ENCODE measurements around the gene ADGRF4. TPM values are rescaled to one million over a fixed set of nuclear protein-coding genes. Genes with fewer than 3 reads are reported as not detected.

ADGRF4 gene
- total and polyA plus RNA-seq, 11 donors, result 0.06 to 0.60 (median 0.25) TPM; not detected in 6

GRCh38 chr6:47722194-47722593 lies 23.8 kb downstream of the ADGRF4 start:
- H3K36me3 ChIP-seq, result no peaks in the 10 kb centered on the region
- 80 to 97% (median 82%) methylated on average over 3 of the region's 3 CpGs for WGBS, 4 donors
- H3K27me3 ChIP-seq, result no peaks in the 10 kb centered on the region
- DNase-seq (no peak), ATAC-seq (no peak)
- no peaks in the 10 kb centered on the region for H3K4me1 ChIP-seq
- no peaks in the 10 kb centered on the region for H3K9me3 ChIP-seq
- TF ChIP-seq POLR2A (IDR thresholded peaks at IDR 0.05), result no peak
- TF ChIP-seq, protein P1, sequence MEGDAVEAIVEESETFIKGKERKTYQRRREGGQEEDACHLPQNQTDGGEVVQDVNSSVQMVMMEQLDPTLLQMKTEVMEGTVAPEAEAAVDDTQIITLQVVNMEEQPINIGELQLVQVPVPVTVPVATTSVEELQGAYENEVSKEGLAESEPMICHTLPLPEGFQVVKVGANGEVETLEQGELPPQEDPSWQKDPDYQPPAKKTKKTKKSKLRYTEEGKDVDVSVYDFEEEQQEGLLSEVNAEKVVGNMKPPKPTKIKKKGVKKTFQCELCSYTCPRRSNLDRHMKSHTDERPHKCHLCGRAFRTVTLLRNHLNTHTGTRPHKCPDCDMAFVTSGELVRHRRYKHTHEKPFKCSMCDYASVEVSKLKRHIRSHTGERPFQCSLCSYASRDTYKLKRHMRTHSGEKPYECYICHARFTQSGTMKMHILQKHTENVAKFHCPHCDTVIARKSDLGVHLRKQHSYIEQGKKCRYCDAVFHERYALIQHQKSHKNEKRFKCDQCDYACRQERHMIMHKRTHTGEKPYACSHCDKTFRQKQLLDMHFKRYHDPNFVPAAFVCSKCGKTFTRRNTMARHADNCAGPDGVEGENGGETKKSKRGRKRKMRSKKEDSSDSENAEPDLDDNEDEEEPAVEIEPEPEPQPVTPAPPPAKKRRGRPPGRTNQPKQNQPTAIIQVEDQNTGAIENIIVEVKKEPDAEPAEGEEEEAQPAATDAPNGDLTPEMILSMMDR (IDR thresholded peaks at IDR 0.05), result no peak
- no peak overlapping the region for H3K27ac ChIP-seq
- H3K4me3 ChIP-seq, result no peak overlapping the region
- intact Hi-C loops (cut with DNase I), result no loop called here

GRCh38 chr6:47724300-47724699 lies 25.9 kb downstream of the ADGRF4 start:
- Histone ChIP-seq H3K4me1 (peaks cover 0 to 4% (median 0%) of the 10 kb centered on the region in 12 donors), H3K9me3 (peaks cover 0 to 3% (median 0%) of the 10 kb centered on the region in 12 donors), H3K36me3 (no peaks in the 10 kb centered on the region), H3K27ac (no peak overlapping the region), H3K4me3 (no peak overlapping the region), H3K27me3 (no peaks in the 10 kb centered on the region)
- TF ChIP-seq, protein P1 (IDR thresholded peaks at IDR 0.05), result no peak
- TF ChIP-seq POLR2A (IDR thresholded peaks at IDR 0.05), result no peak
- intact Hi-C loops (cut with DNase I), result no loop called here
- ATAC-seq (no peak), DNase-seq (no peak)
- 89 to 98% (median 94%) methylated on average over 2 of the region's 2 CpGs for WGBS, 4 donors

GRCh38 chr6:47727391-47727790 lies 29.0 kb downstream of the ADGRF4 start:
- 39 to 54% (median 50%) methylated on average over 2 of the region's 2 CpGs for WGBS, 4 donors
- peaks cover 0 to 10% (median 0%) of the 10 kb centered on the region in 12 donors for H3K4me1 ChIP-seq
- intact Hi-C loops (cut with DNase I), result no loop called here
- H3K27ac ChIP-seq, result no peak overlapping the region
- H3K27me3 ChIP-seq, result no peaks in the 10 kb centered on the region
- ATAC-seq (no peak), DNase-seq (no peak)
- TF ChIP-seq POLR2A (IDR thresholded peaks at IDR 0.05), result no peak
- H3K4me3 ChIP-seq, result no peak overlapping the region
- H3K36me3 ChIP-seq, result no peaks in the 10 kb centered on the region
- peaks cover 0 to 3% (median 0%) of the 10 kb centered on the region in 12 donors for H3K9me3 ChIP-seq

DNA sequence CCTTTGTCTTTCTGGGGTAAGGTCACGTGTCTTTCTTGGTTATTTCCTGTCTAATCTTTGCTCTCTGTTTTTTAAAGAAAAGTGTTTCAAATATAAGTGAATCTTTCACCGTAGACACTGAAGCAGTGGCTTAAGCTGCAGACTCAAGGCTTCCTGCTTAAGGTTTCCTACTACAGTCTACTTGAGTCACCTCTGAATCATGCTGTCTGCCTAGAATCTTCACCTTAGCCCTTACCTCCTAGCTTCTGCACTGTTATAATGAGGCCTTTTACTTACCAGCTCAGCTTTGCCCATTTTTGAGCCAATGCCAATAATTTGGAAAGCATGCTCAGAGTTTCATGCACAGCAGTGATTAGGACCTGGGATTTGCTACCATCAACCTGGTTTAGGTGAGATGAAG lies 30.6 kb downstream of the ADGRF4 start:
- WGBS, 4 donors, result 35 to 43% (median 41%) methylated on average over 2 of the region's 2 CpGs
- peaks cover 0 to 3% (median 0%) of the 10 kb centered on the region in 12 donors for H3K9me3 ChIP-seq
- H3K27me3 ChIP-seq, result no peaks in the 10 kb centered on the region
- no peak for DNase-seq
- H3K36me3 ChIP-seq, result no peaks in the 10 kb centered on the region
- peaks cover 0 to 10% (median 0%) of the 10 kb centered on the region in 12 donors for H3K4me1 ChIP-seq
- TF ChIP-seq, protein P1 (IDR thresholded peaks at IDR 0.05), result no peak
- TF ChIP-seq POLR2A (IDR thresholded peaks at IDR 0.05), result no peak
- H3K27ac ChIP-seq, result no peak overlapping the region
- ATAC-seq, result no peak
- H3K4me3 ChIP-seq, result no peak overlapping the region
- intact Hi-C loops (cut with DNase I), result no loop called here

DNA sequence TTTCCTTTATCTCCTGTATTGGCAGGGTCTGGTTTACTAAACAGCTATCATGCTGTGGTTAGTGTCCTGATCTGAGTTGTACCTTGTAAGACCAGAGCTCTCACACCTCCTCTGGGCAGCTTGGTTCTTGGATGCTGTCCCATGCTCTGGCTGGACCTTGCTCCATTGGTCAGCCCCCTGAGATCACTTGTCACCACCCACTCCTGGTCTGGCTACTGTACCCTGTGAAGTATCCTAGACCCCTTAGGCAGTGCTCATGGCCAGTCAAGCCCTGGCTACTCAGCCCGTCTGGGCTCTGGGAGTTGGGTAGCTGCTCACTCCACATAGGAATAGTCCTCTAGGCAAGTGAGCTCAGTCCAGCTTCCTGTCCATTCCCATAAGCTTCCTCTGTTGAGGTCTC lies 31.1 kb downstream of the ADGRF4 start:
- DNase-seq (no peak), ATAC-seq (peak in 1 of 4 donors; percentile 57)
- TF ChIP-seq, protein P1 (IDR thresholded peaks at IDR 0.05), result no peak
- Histone ChIP-seq H3K4me3 (no peak overlapping the region), H3K27ac (no peak overlapping the region), H3K9me3 (peaks cover 0 to 3% (median 0%) of the 10 kb centered on the region in 12 donors), H3K4me1 (peaks cover 0 to 10% (median 0%) of the 10 kb centered on the region in 12 donors), H3K36me3 (no peaks in the 10 kb centered on the region), H3K27me3 (no peaks in the 10 kb centered on the region)
- 49 to 88% (median 52%) methylated on average over 1 of the region's 1 CpG for WGBS, 4 donors
- intact Hi-C loops (cut with DNase I), result no loop called here
